ENCODE measurements around the gene ZNF761.
"Not testable (repeated sequence)": the region's sequence is repeated elsewhere in the genome, so short reads cannot be mapped to it uniquely, and the experiment has no call there.

The ZNF761 gene

GRCh38 chr19:53422551-53422950 lies 9.2 kb upstream of the ZNF761 start:
- no peak overlapping the region for H3K4me3 ChIP-seq (ENCODE audit: low read depth, low read length)
- H3K36me3 ChIP-seq: no peaks in the 10 kb centered on the region
- no peak for TF ChIP-seq CTCF (IDR thresholded peaks at IDR 0.05; ENCODE audit: low read depth, low read length)
- no peak overlapping the region for H3K27ac ChIP-seq
- no peak for DNase-seq
- H3K9me3 ChIP-seq (ENCODE audit: severe bottlenecking): no peaks in the 10 kb centered on the region
- no peaks in the 10 kb centered on the region for H3K27me3 ChIP-seq (ENCODE audit: insufficient read depth, low read depth, severe bottlenecking)

- not testable (repeated sequence) for H3K27ac ChIP-seq; H3K36me3 ChIP-seq; DNase-seq; H3K27me3 ChIP-seq (ENCODE audit: insufficient read depth, low read depth, severe bottlenecking); H3K9me3 ChIP-seq (ENCODE audit: severe bottlenecking); H3K4me3 ChIP-seq (ENCODE audit: low read depth, low read length)
These were observed 8.7 kb upstream of the ZNF761 start for GRCh38 chr19:53423074-53423473.

- not testable (repeated sequence) for H3K9me3 ChIP-seq (ENCODE audit: severe bottlenecking); H3K4me3 ChIP-seq (ENCODE audit: low read depth, low read length); H3K27ac ChIP-seq; H3K36me3 ChIP-seq; H3K27me3 ChIP-seq (ENCODE audit: insufficient read depth, low read depth, severe bottlenecking)
- peak; percentile 67 for DNase-seq
These were observed 8.1 kb upstream of the ZNF761 start for GRCh38 chr19:53423680-53424079.

GRCh38 chr19:53424968-53425597 lies 6.7 kb upstream of the ZNF761 start:
- TF ChIP-seq CTCF (IDR thresholded peaks at IDR 0.05; ENCODE audit: low read depth, low read length): peak; percentile 87
- peak; percentile 73 for DNase-seq
- no peaks in the 10 kb centered on the region for H3K36me3 ChIP-seq
- no peak overlapping the region for H3K4me3 ChIP-seq (ENCODE audit: low read depth, low read length)
- H3K27ac ChIP-seq: no peak overlapping the region
- no peaks in the 10 kb centered on the region for H3K9me3 ChIP-seq (ENCODE audit: severe bottlenecking)
- H3K27me3 ChIP-seq (ENCODE audit: insufficient read depth, low read depth, severe bottlenecking): no peaks in the 10 kb centered on the region

- Histone ChIP-seq H3K9me3 (ENCODE audit: severe bottlenecking) (no peaks in the 10 kb centered on the region), H3K27me3 (ENCODE audit: insufficient read depth, low read depth, severe bottlenecking) (no peaks in the 10 kb centered on the region), H3K27ac (peak overlapping the region; percentile 22; the same call in 1 of the 2 replicates), H3K36me3 (no peaks in the 10 kb centered on the region), H3K4me3 (ENCODE audit: low read depth, low read length) (peak overlapping the region; percentile 86)
- TF ChIP-seq CTCF (IDR thresholded peaks at IDR 0.05; ENCODE audit: low read depth, low read length): no peak
- DNase-seq: no peak
These were observed 391 bp downstream of the ZNF761 start for GRCh38 chr19:53432088-53432661.

- not testable (repeated sequence) for H3K27ac ChIP-seq; H3K27me3 ChIP-seq (ENCODE audit: insufficient read depth, low read depth, severe bottlenecking); H3K4me3 ChIP-seq (ENCODE audit: low read depth, low read length); H3K36me3 ChIP-seq; DNase-seq; H3K9me3 ChIP-seq (ENCODE audit: severe bottlenecking)
These were observed 12.0 kb downstream of the ZNF761 start for GRCh38 chr19:53443809-53444208.

GRCh38 chr19:53447196-53447595 lies 15.4 kb downstream of the ZNF761 start:
- H3K36me3 ChIP-seq: not testable (repeated sequence)

GRCh38 chr19:53455828-53456227 lies 24.0 kb downstream of the ZNF761 start:
- Histone ChIP-seq H3K4me3 (ENCODE audit: low read depth, low read length) (no peak overlapping the region), H3K27me3 (ENCODE audit: insufficient read depth, low read depth, severe bottlenecking) (no peaks in the 10 kb centered on the region), H3K27ac (no peak overlapping the region), H3K9me3 (ENCODE audit: severe bottlenecking) (peaks cover 9% of the 10 kb centered on the region), H3K36me3 (peaks cover 21% of the 10 kb centered on the region)
- DNase-seq: no peak
- TF ChIP-seq CTCF (IDR thresholded peaks at IDR 0.05; ENCODE audit: low read depth, low read length): no peak

More at GRCh38 chr19:53447196-53447595, 15.4 kb downstream of the ZNF761 start:
- not testable (repeated sequence) for H3K27me3 ChIP-seq (ENCODE audit: insufficient read depth, low read depth, severe bottlenecking); DNase-seq; H3K9me3 ChIP-seq (ENCODE audit: severe bottlenecking); H3K27ac ChIP-seq; H3K4me3 ChIP-seq (ENCODE audit: low read depth, low read length)

- DNase-seq; H3K9me3 ChIP-seq (ENCODE audit: severe bottlenecking); H3K27ac ChIP-seq: not testable (repeated sequence)
These were observed 28.4 kb downstream of the ZNF761 start for GRCh38 chr19:53460131-53460721.

More at GRCh38 chr19:53460131-53460721, 28.4 kb downstream of the ZNF761 start:
- H3K4me3 ChIP-seq (ENCODE audit: low read depth, low read length); H3K36me3 ChIP-seq; H3K27me3 ChIP-seq (ENCODE audit: insufficient read depth, low read depth, severe bottlenecking): not testable (repeated sequence)

Data from WERI-Rb-1 (cell line).